Adrenal gland (tissue), 5 donors: ENCODE results near the gene POLD3.

Experiments used
- CTCF ChIP-seq, 6 experiments: fragments of 450-650 bp in 4 of 6; fragments of 200-600 bp in 2 of 6; sonication (generic) in 1 of 6; IDR thresholded peaks; 1 replicate in 5 of 6; 2 replicates in 1 of 6; pipeline versions ENCODE4 v1.5.1 to v1.8.0; 2016 to 2021; ENCODE audit warnings: antibody characterized with exemption in 6 of 6, mild to moderate bottlenecking in 2 of 6, moderate library complexity in 1 of 6
- POLR2A ChIP-seq, 2 donors: fragments of 450-650 bp; IDR thresholded peaks; one replicate each; pipeline ENCODE4 v1.6.1; 2017; ENCODE audit warnings: antibody characterized with exemption in 2 of 2, mild to moderate bottlenecking in 2 of 2, moderate library complexity in 1 of 2
- donor health status: DM: no; HTN: no; CAD: no.

- TF ChIP-seq CTCF (IDR thresholded peaks at IDR 0.05) (no peak), POLR2A (IDR thresholded peaks at IDR 0.05) (no peak)
Observed at GRCh38 chr11:74572349-74572748, 20.0 kb upstream of the POLD3 start.
